A549 (cell line): ENCODE measurements around the gene DISP2. TPM values are rescaled to one million over a fixed set of nuclear protein-coding genes. Genes with fewer than 3 reads are reported as not detected.

Source experiments
- ATAC-seq, 2 experiments: fragments of 200-7000 bp in 1 of 2; fragments of >200 bp in 1 of 2; cut with Nextera tagmentation in 1 of 2; cut with Tn5 transposase in 1 of 2; 3 replicates each; pipeline versions ENCODE4 v1.8.0 to v1.9.1; 2018 to 2020; ENCODE audit warnings: mild to moderate bottlenecking in 1 of 2, moderate library complexity in 1 of 2
- CTCF ChIA-PET: fragments of 300-600 bp; sonication (Branson Sonifier 250); formaldehyde crosslinking; extraction: SDS; loops from one replicate; lab custom pipeline; 2021; ENCODE audit warnings: antibody characterized with exemption, inconsistent platforms; lab: Yijun Ruan, JAX
- POLR2A ChIA-PET: fragments of 350-600 bp; formaldehyde crosslinking; extraction: SDS; loops from one replicate; lab custom pipeline; 2021; ENCODE audit warnings: antibody characterized with exemption, inconsistent platforms; lab: Yijun Ruan, JAX
- DNase-seq, 2 experiments: peaks; one replicate each; pipeline versions ENCODE4 v3.0.0 to v3.0.0-alpha.2; 2011 to 2016; ENCODE audit warnings: low read depth in 1 of 2, low spot score in 1 of 2
- FAIRE-seq: peaks from 2 replicates; lab custom pipeline; 2011; peaks lifted over from hg19 to GRCh38; lab: Jason Lieb, UNC
- H3K27ac ChIP-seq, 2 experiments: fragments of >200 bp; sonication (Bioruptor Twin); formaldehyde crosslinking; 3 replicates each; pipeline ENCODE4 v1.5.1; 2016 to 2017
- H3K4me1 ChIP-seq: fragments of >200 bp; sonication (Bioruptor Twin); formaldehyde crosslinking; 3 replicates; pipeline ENCODE4 v1.6.1; 2016
- H3K4me2 ChIP-seq: fragments of >200 bp; sonication (Bioruptor Twin); formaldehyde crosslinking; 3 replicates; pipeline ENCODE4 v1.6.1; 2016
- H3K4me3 ChIP-seq: fragments of >200 bp; sonication (Bioruptor Twin); formaldehyde crosslinking; 3 replicates; pipeline ENCODE4 v1.5.1; 2016
- H3K9me3 ChIP-seq: fragments of >200 bp; sonication (Bioruptor Twin); formaldehyde crosslinking; 3 replicates; pipeline ENCODE4 v1.6.1; 2016
- CBX2 ChIP-seq: fragments of 200-600 bp; sonication (generic); IDR thresholded peaks from 2 replicates; pipeline ENCODE4 v1.6.1; 2016; ENCODE audit warnings: low read depth, mild to moderate bottlenecking, borderline replicate concordance
- CHD4 ChIP-seq: fragments of 200-600 bp; sonication (generic); IDR thresholded peaks from 2 replicates; pipeline ENCODE4 v1.6.1; 2016; ENCODE audit warnings: antibody characterized with exemption, mild to moderate bottlenecking, borderline replicate concordance
- EHF ChIP-seq: fragments of 250-450 bp; sonication (Bioruptor Pico); IDR thresholded peaks from 2 replicates; pipeline ENCODE4 v1.5.0; 2020; ENCODE audit warnings: mild to moderate bottlenecking
- HDAC2 ChIP-seq: fragments of 200-600 bp; sonication (generic); IDR thresholded peaks from 2 replicates; pipeline ENCODE4 v1.6.1; 2016
- HEYL ChIP-seq: fragments of 250-450 bp; sonication (Bioruptor Pico); IDR thresholded peaks from 2 replicates; pipeline ENCODE4 v1.8.0; 2021; ENCODE audit warnings: mild to moderate bottlenecking, moderate library complexity
- HOXA7 ChIP-seq: fragments of 250-450 bp; sonication (Bioruptor Pico); IDR thresholded peaks from 2 replicates; pipeline ENCODE4 v1.5.0; 2020; ENCODE audit warnings: mild to moderate bottlenecking, moderate library complexity
- KDM5A ChIP-seq: fragments of 200-600 bp; sonication (generic); IDR thresholded peaks from 2 replicates; pipeline ENCODE4 v1.6.1; 2016; ENCODE audit warnings: antibody characterized with exemption, mild to moderate bottlenecking
- MAFK ChIP-seq: fragments of 450-650 bp; IDR thresholded peaks from 2 replicates; pipeline ENCODE4 v1.6.1; 2014; ENCODE audit not compliant: partially characterized antibody
- POLR2A ChIP-seq: IDR thresholded peaks from 2 replicates; pipeline ENCODE4 v1.6.1; 2012; ENCODE audit warnings: mild to moderate bottlenecking, low read length
- RAD21 ChIP-seq, 2 experiments: fragments of >200 bp in 1 of 2; sonication (Bioruptor Twin) in 1 of 2; formaldehyde crosslinking in 1 of 2; IDR thresholded peaks in 1 of 2; conservative IDR thresholded peaks in 1 of 2; 2 replicates in 1 of 2; 3 replicates in 1 of 2; pipeline ENCODE4 v1.6.1; 2012 to 2018; ENCODE audit warnings: inconsistent platforms in 1 of 2
- RFX5 ChIP-seq: fragments of 450-650 bp; IDR thresholded peaks from 2 replicates; pipeline ENCODE4 v1.7.1; 2014; ENCODE audit warnings: antibody characterized with exemption, mild to moderate bottlenecking, moderate library complexity
- TFCP2L1 ChIP-seq: fragments of 250-450 bp; sonication (Bioruptor Pico); IDR thresholded peaks from 2 replicates; pipeline ENCODE4 v1.5.0; 2021; ENCODE audit warnings: mild to moderate bottlenecking
- ZC3H11A ChIP-seq: fragments of 450-650 bp; IDR thresholded peaks from 2 replicates; pipeline ENCODE4 v1.6.1; 2014; ENCODE audit warnings: antibody characterized with exemption, mild to moderate bottlenecking
- WGBS: methylation state at CpG from one replicate; pipeline ENCODE4 v1.1.6; 2017; ENCODE audit errors: missing lambda C conversion rate; 5-methylcytosine and 5-hydroxymethylcytosine counted together
- polyA plus RNA-seq, 4 experiments: library from polyadenylated mRNA; depleted of rRNA in 3 of 4; stranded (reverse); fragments of >200 nt; fragmentation: RNase III in 1 of 4; extraction: RNeasy Plus Mini Kit Qiagen cat#74134 plus additional on column Dnase treatment in 1 of 4; gene quantifications; 2 replicates in 3 of 4; 3 replicates in 1 of 4; pipeline ENCODE4 v1.2.3, GENCODE V29; 2011 to 2017
- TF ChIP-seq, protein P1 (sequence below): fragments of >200 bp; sonication (Bioruptor Twin); formaldehyde crosslinking; IDR thresholded peaks from 3 replicates; pipeline ENCODE4 v1.6.1; 2016
- TF ChIP-seq, protein P2 (sequence below): IDR thresholded peaks from 2 replicates; pipeline ENCODE4 v1.6.1; 2012
- TF ChIP-seq, protein P3 (sequence below): fragments of 250-450 bp; sonication (Bioruptor Pico); IDR thresholded peaks from 2 replicates; pipeline ENCODE4 v1.5.0; 2021; ENCODE audit warnings: mild to moderate bottlenecking, moderate library complexity, borderline replicate concordance

The DISP2 gene
- polyA plus RNA-seq, 2 of the 4 experiments (the other 2 are of a cell fraction) = 0.26 to 0.56 TPM

DNA sequence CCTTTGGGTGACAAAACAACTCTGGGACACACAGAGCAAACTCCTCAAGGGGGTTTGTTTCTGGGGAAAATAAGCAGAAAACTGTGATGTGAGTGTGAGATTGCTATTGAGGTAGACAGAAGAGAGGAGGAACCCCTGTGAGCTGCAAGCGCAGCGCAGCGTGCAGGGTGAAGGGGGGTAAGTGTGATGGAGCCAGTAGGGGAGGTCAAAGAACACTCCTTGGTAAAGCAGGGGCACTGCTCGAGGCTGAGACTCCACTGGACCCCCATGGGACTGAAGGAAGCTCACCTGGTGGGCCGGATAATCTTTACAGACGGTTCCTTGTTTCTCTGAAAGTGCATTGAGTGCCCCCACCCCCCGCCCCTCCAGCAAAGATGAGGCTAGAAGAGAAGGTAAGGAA lies 27.0 kb upstream of the DISP2 start:
- H3K4me2 ChIP-seq = no peak overlapping the region
- ChIA-PET CTCF (interaction anchor here (0.8 to 6.7 kb wide), 5 partner anchors 8 to 91 kb away, joined by 3 to 91 read pairs (median 7); partner anchors contain the start of genes CCDC9B and INAFM2), POLR2A (no interaction called here)
- no peaks in the 10 kb centered on the region for H3K4me1 ChIP-seq
- no peak for DNase-seq
- H3K9me3 ChIP-seq = no peaks in the 10 kb centered on the region
- no peak for FAIRE-seq
- WGBS = 65% methylated on average over 7 of the region's 7 CpGs
- no peak overlapping the region for H3K27ac ChIP-seq
- no peak for ATAC-seq
- no peak overlapping the region for H3K4me3 ChIP-seq
- TF ChIP-seq HEYL (CRISPR knock-in tag) = no peak

DNA sequence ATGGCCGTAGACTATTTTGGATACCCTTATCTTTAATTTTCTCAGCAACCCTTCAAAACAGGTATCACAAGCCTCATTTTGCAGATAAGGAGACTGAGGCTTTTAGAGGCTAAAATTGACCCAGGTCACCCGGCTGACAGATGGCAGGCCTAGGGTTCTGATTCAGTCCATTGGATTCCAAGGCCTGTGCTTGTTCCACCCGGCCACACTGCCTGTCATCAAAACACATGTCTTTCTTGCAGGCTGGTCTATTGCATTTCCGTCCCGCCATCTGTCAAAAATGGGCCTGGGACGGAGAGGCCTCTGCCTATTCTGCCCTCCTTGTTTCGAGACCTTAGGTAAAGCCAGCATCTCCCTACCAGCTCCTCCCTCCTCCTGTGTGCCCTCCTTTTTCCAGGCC lies 26.4 kb upstream of the DISP2 start:
- FAIRE-seq = no peak
- CTCF ChIA-PET = interaction anchor here (0.8 to 4.0 kb wide), 4 partner anchors 10 to 90 kb away, joined by 3 to 24 read pairs (median 6); partner anchors contain the start of gene INAFM2
- POLR2A ChIA-PET = no interaction called here
- H3K4me3 ChIP-seq = no peak overlapping the region
- 74% methylated on average over 6 of the region's 7 CpGs for WGBS
- ATAC-seq = no peak
- DNase-seq = no peak
- TF ChIP-seq POLR2A (no peak), RFX5 (no peak), RAD21 (conservative IDR thresholded peaks at IDR 0.05 in 1 of 2, IDR thresholded peaks at IDR 0.05 in 1 of 2) (no peak), EHF (no peak), MAFK (no peak), HDAC2 (no peak), CBX2 (no peak)
- TF ChIP-seq, protein P1, sequence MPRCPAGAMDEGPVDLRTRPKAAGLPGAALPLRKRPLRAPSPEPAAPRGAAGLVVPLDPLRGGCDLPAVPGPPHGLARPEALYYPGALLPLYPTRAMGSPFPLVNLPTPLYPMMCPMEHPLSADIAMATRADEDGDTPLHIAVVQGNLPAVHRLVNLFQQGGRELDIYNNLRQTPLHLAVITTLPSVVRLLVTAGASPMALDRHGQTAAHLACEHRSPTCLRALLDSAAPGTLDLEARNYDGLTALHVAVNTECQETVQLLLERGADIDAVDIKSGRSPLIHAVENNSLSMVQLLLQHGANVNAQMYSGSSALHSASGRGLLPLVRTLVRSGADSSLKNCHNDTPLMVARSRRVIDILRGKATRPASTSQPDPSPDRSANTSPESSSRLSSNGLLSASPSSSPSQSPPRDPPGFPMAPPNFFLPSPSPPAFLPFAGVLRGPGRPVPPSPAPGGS = no peak
- TF ChIP-seq, protein P2, sequence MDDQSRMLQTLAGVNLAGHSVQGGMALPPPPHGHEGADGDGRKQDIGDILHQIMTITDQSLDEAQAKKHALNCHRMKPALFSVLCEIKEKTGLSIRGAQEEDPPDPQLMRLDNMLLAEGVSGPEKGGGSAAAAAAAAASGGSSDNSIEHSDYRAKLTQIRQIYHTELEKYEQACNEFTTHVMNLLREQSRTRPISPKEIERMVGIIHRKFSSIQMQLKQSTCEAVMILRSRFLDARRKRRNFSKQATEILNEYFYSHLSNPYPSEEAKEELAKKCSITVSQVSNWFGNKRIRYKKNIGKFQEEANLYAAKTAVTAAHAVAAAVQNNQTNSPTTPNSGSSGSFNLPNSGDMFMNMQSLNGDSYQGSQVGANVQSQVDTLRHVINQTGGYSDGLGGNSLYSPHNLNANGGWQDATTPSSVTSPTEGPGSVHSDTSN = no peak
- TF ChIP-seq, all 56 proteins: peak for 0
- Histone ChIP-seq H3K4me2 (no peak overlapping the region), H3K4me1 (no peaks in the 10 kb centered on the region), H3K27ac (no peak overlapping the region), H3K9me3 (no peaks in the 10 kb centered on the region)

DNA sequence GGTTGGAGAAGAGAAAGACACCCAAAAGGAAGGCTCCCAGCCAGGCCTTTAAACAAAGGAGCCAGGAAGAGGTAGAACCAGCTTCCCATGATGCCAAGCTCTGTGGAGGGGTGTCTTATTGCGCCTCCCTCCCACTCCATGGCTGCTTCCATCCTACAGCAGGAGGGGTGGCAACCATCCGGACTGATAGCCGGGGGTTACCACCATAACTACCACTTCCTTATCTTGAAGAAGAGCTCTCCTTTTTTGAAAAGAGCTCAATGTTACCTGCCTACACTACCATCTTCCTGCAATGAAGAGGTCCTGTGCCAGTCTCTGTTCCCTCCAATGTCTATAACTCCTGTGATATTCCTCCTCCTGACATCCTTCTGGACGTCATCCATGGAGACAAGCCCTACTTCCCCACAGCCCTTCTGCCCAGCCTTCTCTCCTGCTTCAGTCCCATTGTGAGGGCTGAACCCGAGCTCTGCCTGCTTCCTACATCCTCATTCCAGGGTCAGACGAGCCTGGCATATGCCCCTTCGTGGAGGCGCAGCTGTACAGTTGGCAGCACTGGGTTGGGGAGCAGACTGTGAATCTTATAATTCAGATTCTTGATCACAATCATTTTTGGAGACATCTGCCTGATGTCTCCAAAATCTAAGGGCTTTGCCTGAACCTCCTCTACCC lies 25.8 kb upstream of the DISP2 start:
- Histone ChIP-seq H3K27ac (no peak overlapping the region), H3K4me1 (no peaks in the 10 kb centered on the region), H3K4me2 (no peak overlapping the region), H3K9me3 (no peaks in the 10 kb centered on the region), H3K4me3 (no peak overlapping the region)
- DNase-seq (no peak), FAIRE-seq (no peak), ATAC-seq (no peak)
- TF ChIP-seq ZC3H11A = no peak
- TF ChIP-seq, protein P3, sequence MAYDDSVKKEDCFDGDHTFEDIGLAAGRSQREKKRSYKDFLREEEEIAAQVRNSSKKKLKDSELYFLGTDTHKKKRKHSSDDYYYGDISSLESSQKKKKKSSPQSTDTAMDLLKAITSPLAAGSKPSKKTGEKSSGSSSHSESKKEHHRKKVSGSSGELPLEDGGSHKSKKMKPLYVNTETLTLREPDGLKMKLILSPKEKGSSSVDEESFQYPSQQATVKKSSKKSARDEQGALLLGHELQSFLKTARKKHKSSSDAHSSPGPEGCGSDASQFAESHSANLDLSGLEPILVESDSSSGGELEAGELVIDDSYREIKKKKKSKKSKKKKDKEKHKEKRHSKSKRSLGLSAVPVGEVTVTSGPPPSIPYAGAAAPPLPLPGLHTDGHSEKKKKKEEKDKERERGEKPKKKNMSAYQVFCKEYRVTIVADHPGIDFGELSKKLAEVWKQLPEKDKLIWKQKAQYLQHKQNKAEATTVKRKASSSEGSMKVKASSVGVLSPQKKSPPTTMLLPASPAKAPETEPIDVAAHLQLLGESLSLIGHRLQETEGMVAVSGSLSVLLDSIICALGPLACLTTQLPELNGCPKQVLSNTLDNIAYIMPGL (CRISPR knock-in tag) = no peak
- TF ChIP-seq KDM5A = no peak
- TF ChIP-seq HOXA7 (CRISPR knock-in tag) = no peak
- TF ChIP-seq TFCP2L1 = no peak
- no peak for TF ChIP-seq MAFK
- TF ChIP-seq CHD4 = no peak
- WGBS = 77% methylated on average over 8 of the region's 8 CpGs
- ChIA-PET CTCF (interaction anchor here (0.6 to 4.0 kb wide), 5 partner anchors 11 to 230 kb away, joined by 3 to 24 read pairs (median 6); partner anchors contain the start of gene INAFM2), POLR2A (no interaction called here)
